ENCODE results near the gene CA11.

CA11 gene

DNA sequence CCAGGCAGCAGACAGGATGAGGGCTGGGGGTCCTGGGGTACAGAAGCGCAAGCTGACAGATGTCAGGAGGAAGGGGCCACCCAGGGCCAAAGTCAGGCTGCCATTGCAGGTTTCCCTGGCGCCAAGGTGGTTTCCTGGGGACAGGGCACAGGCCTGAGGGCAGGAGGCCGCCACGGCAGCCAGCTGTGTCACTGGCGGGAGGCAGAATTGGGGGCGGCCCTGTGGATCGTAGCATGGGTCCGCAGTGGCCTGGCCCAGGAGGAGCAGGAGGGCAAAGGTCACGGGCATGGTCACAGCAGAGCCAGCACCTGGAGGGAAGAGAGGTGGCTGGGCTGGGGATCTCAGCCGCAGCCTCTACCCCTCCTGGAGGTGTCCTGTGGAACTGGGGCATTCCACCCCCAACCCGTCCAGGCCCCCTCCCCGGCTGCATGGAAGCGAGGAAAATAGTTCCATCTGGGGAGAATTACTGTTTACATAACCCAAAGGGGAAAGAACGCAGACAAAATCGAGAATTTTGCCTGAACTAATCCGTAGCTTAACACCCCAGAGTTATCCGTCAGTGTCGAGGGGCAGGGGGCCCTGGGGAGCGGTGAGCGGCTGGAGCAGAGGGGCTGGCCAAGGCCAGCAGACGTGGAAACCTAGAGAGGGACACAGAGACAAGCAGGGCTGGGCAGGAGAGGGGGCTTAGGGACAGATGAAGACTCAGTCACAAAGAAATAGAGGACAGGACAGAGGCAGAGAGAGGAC is 24.9 kb upstream of the CA11 start:
- ChIA-PET POLR2A (no interaction called here), CTCF (no interaction called here)
- TF ChIP-seq, protein P1, sequence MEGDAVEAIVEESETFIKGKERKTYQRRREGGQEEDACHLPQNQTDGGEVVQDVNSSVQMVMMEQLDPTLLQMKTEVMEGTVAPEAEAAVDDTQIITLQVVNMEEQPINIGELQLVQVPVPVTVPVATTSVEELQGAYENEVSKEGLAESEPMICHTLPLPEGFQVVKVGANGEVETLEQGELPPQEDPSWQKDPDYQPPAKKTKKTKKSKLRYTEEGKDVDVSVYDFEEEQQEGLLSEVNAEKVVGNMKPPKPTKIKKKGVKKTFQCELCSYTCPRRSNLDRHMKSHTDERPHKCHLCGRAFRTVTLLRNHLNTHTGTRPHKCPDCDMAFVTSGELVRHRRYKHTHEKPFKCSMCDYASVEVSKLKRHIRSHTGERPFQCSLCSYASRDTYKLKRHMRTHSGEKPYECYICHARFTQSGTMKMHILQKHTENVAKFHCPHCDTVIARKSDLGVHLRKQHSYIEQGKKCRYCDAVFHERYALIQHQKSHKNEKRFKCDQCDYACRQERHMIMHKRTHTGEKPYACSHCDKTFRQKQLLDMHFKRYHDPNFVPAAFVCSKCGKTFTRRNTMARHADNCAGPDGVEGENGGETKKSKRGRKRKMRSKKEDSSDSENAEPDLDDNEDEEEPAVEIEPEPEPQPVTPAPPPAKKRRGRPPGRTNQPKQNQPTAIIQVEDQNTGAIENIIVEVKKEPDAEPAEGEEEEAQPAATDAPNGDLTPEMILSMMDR (IDR thresholded peaks at IDR 0.05; ENCODE audit: control extremely low read depth, extremely low read depth, low read depth, missing control alignments), result no peak
- peak; percentile 4 for DNase-seq (ENCODE audit: extremely low spot score)

DNA sequence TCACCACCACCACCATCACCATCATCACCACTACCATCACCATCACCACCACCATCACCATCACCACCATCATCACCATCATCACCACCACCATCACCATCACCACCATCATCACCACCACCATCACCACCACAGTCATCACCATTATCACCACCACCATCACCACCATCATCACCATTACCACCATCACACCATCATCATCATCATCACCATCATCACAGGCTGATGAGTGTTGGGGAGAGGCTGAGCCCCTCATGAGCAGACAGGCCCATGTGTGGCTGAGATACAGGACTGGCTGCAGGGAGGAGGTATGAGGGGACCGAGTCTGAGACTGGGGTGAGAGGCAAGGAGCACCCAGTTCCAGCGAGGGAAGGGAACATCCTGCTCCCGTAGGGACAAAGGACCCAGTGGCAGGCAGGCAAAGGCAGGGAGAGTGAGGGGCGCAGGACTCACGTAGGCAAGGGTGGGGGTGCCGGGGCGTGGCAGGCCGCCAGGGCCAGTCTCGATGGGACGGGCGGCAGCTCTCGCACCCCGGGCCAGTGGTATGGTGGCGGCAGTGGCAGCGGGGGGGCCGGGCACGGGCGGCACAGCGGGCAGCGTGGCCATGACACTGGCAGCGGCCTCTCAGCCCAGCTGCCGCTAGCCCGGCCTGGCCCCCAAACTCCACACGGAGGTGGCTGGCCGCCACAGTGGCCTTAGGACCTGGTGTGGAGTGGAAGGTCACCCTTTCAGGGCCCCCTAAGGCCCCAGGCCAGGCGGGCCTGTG is 24.1 kb upstream of the CA11 start:
- POLR2A ChIA-PET, result no interaction called here
- TF ChIP-seq, protein P1 (IDR thresholded peaks at IDR 0.05; ENCODE audit: control extremely low read depth, extremely low read depth, low read depth, missing control alignments), result no peak
- CTCF ChIA-PET, result no interaction called here
- peak; percentile 6 for DNase-seq (ENCODE audit: extremely low spot score)

DNA sequence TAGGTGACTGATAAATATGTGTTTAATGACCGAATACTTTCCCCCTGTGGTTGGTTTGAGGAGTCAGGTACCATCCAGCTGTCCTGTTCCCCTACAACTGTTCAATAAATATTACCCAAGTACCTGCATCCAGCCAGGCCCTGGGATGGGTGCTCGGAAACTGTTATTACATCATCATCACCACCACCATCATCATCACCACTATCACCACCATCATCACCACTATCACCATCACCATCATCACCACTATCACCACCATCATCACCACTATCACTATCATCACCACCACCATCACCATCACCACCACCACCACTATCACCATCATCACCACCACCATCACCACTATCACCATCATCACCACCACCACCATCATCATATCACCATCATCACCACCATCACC is 22.8 kb upstream of the CA11 start:
- TF ChIP-seq, protein P1 (IDR thresholded peaks at IDR 0.05; ENCODE audit: control extremely low read depth, extremely low read depth, low read depth, missing control alignments), result no peak
- CTCF ChIA-PET, result interaction anchor here (1.0 kb wide), 1 partner anchor 70 kb away, joined by 3 read pairs; no protein-coding TSS in a partner anchor
- no peak for DNase-seq (ENCODE audit: extremely low spot score)
- POLR2A ChIA-PET, result no interaction called here

DNA sequence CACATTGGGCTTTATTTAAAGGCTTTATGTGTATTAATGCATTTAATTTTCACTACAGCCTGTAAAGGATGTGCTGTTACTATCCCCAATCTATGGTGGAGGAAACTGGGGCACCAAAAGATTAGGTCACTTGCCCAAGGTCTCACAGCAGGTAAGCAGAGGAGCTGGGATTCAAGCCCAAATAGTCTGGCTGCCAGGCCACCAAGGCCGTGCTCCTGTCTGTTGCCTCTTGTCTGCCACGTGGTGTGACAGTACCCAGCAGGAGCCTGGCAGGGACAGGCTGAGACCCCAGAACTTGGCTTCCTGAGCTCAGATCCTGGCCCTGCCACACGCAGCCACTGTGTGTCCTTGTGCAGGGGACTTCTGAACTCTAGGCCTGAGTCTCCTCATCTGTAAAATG is 22.3 kb upstream of the CA11 start:
- ChIA-PET CTCF (interaction anchor here (1.0 kb wide), 1 partner anchor 70 kb away, joined by 3 read pairs; no protein-coding TSS in a partner anchor), POLR2A (no interaction called here)
- TF ChIP-seq, protein P1 (IDR thresholded peaks at IDR 0.05; ENCODE audit: control extremely low read depth, extremely low read depth, low read depth, missing control alignments), result no peak
- DNase-seq (ENCODE audit: extremely low spot score), result no peak

DNA sequence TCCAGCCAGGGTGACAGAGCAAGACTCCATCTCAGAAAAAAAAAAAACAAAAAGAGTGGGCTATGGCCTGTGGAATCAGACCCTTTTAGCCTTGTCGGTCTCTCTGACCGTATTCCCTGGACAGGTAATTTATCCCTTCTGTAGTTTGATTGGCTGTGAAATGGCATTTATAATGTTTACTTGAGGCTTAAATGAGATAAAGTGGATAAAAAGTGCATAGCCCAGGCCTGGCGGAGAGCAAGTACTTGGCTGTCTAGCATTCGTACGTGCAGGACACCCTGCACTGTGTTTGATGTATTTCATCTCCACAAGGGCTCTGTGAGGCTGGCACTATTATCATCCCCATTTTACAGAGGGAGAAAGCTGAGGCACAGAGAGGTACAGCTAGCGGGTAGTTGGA is 19.8 kb upstream of the CA11 start:
- POLR2A ChIA-PET, result no interaction called here
- TF ChIP-seq, protein P1 (IDR thresholded peaks at IDR 0.05; ENCODE audit: control extremely low read depth, extremely low read depth, low read depth, missing control alignments), result no peak
- DNase-seq (ENCODE audit: extremely low spot score), result no peak
- CTCF ChIA-PET, result interaction anchor here (1.7 to 1.8 kb wide), 2 partner anchors 9 to 10 kb away, joined by 4 to 10 read pairs; no protein-coding TSS in a partner anchor

DNA sequence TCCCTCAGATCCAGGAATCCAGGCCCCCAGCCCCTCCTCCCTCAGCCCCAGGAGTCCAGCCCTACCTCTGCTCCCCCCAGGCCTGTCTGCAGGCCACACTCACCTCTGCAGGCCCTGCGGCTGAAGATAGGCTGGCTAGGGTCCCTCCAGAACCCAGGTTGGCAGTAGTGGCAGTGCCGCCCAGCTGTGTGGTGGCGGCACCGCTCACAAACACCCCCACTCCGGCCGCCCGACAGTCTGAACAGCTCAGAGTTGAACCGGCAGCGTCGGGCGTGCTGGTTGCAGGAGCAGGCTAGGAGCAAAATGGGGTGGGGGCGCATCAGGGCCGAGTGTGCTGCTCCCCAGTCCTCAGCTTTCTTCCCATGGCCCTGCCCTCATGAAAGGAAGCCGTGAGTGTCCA is 18.5 kb upstream of the CA11 start:
- no peak for DNase-seq (ENCODE audit: extremely low spot score)
- TF ChIP-seq, protein P1 (IDR thresholded peaks at IDR 0.05; ENCODE audit: control extremely low read depth, extremely low read depth, low read depth, missing control alignments), result no peak
- ChIA-PET CTCF (interaction anchor here (0.8 to 2.4 kb wide), 2 partner anchors 10 to 329 kb away, joined by 3 to 9 read pairs; partner anchors contain the start of genes GYS1 and RUVBL2), POLR2A (no interaction called here)

All from GM10248 (cell line).